ENCODE data around the gene PKP3. TPM values are rescaled to one million over a fixed set of nuclear protein-coding genes. Genes with fewer than 3 reads are reported as not detected.

The PKP3 gene
- total and polyA plus RNA-seq, 9 of the 15 experiments (the other 6 are each of a cell fraction or from before 2014, with no cell fraction given) = 0.11 to 110 (median 30.7) TPM

DNA sequence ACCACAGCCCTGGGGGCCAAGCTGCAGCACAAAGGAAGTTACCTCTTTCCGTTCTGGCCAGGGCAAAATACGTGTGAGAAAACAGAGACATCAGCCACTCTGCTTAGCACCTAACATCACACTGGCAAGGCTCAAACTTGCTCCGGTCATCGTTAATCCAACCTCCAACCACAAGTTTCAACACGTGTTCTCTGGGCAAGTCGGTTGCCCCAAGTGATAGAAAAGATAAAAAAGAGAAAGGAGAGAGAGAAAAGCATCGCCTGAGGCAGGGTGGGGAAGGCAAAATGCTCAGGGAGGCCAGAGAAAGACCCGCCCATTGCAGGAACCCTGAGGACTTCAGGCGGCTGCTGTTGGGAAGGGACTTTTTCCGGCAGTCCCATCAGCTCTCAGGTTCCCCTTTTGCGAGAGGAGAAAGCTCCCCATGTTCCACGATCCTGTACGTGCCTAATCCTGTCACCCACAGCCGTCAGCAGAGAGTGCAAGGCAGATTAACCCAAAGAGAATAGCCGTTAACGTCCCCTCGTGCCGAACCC, 43.2 kb upstream of the PKP3 start (continued):
- TF ChIP-seq FUS (optimal IDR thresholded peaks at IDR 0.05; ENCODE audit: low read depth, low read length) = no peak
- TF ChIP-seq STAG1 (CRISPR knock-in tag; IDR thresholded peaks at IDR 0.05; ENCODE audit: borderline replicate concordance) = no peak
- no peak for TF ChIP-seq HMG20A (CRISPR knock-in tag; conservative IDR thresholded peaks at IDR 0.05)
- TF ChIP-seq TRIM24 (IDR thresholded peaks at IDR 0.05) = no peak
- TF ChIP-seq ZKSCAN8 (CRISPR knock-in tag; IDR thresholded peaks at IDR 0.05) = 0 out of 2 replicates have a peak, but pooled peaks have one; percentile 71
- no peak for TF ChIP-seq RBM39 (optimal IDR thresholded peaks at IDR 0.05; ENCODE audit: low read depth, low read length)
- no peak for TF ChIP-seq NCOA6 (IDR thresholded peaks at IDR 0.05)
- no peak for TF ChIP-seq PREB (CRISPR knock-in tag; IDR thresholded peaks at IDR 0.05)
- peak; percentile 73; the same call in 1 of the 2 replicates for TF ChIP-seq GATAD2A (IDR thresholded peaks at IDR 0.05)
- TF ChIP-seq PHF20 (IDR thresholded peaks at IDR 0.05; ENCODE audit: partially characterized antibody) = no peak
- TF ChIP-seq SMARCA5 (IDR thresholded peaks at IDR 0.05) = no peak
- peak; percentile 57 for TF ChIP-seq POLR2A (conservative IDR thresholded peaks at IDR 0.05)
- no peak for TF ChIP-seq HDGF (IDR thresholded peaks at IDR 0.05)
- TF ChIP-seq SREBF2 (CRISPR knock-in tag; IDR thresholded peaks at IDR 0.05) = no peak
- TF ChIP-seq, protein P1, sequence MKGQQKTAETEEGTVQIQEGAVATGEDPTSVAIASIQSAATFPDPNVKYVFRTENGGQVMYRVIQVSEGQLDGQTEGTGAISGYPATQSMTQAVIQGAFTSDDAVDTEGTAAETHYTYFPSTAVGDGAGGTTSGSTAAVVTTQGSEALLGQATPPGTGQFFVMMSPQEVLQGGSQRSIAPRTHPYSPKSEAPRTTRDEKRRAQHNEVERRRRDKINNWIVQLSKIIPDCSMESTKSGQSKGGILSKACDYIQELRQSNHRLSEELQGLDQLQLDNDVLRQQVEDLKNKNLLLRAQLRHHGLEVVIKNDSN (CRISPR knock-in tag; IDR thresholded peaks at IDR 0.05) = peak; percentile 66
- TF ChIP-seq MGA (IDR thresholded peaks at IDR 0.05) = peak; percentile 94
- no peak for TF ChIP-seq NELFE (IDR thresholded peaks at IDR 0.05; ENCODE audit: insufficient read depth, insufficient read length)
- no peak for TF ChIP-seq NCOR1 (IDR thresholded peaks at IDR 0.05)
- TF ChIP-seq, protein P2, sequence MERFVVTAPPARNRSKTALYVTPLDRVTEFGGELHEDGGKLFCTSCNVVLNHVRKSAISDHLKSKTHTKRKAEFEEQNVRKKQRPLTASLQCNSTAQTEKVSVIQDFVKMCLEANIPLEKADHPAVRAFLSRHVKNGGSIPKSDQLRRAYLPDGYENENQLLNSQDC (CRISPR knock-in tag; IDR thresholded peaks at IDR 0.05) = no peak

Data from K562 (cell line).